OCI-LY7 (cell line): ENCODE results near the gene HCFC1.
"Not testable (repeated sequence)": the region's sequence is repeated elsewhere in the genome, so short reads cannot be mapped to it uniquely, and the experiment has no call there.

Source experiments
- CTCF ChIP-seq: fragments of 200-600 bp; sonication (generic); conservative IDR thresholded peaks from 2 replicates; pipeline ENCODE4 v1.5.1; 2014; ENCODE audit warnings: mild to moderate bottlenecking, antibody characterized with exemption, low read length, moderate library complexity, mixed read lengths
- EZH2phosphoT487 ChIP-seq: fragments of 200-600 bp; sonication (generic); IDR thresholded peaks from 2 replicates; pipeline ENCODE4 v1.6.1; 2018; ENCODE audit warnings: low read depth, borderline replicate concordance, mild to moderate bottlenecking, mixed run types, antibody characterized with exemption, low read length, moderate library complexity, mixed read lengths

- not testable (repeated sequence) for TF ChIP-seq CTCF, EZH2phosphoT487
These were observed 22.8 kb upstream of the HCFC1 start for GRCh38 chrX:153994398-153994797.
